Naive B cell (primary cell): ENCODE measurements around the gene CNOT1. TPM values are rescaled to one million over a fixed set of nuclear protein-coding genes. Genes with fewer than 3 reads are reported as not detected.
A peak's percentile ranks its signal among the peaks of the same experiment; 100 is the strongest.

Experiments used
- ATAC-seq, 2 donors: fragments of 150-1000 bp; cut with Tn5 transposase; 2 replicates each; pipeline ENCODE4 v1.10.0; 2021; ENCODE audit warnings: low read depth in 2 of 2, mild to moderate bottlenecking in 2 of 2, moderate library complexity in 2 of 2
- DNase-seq: peaks from one replicate; pipeline ENCODE4 v3.0.0; 2022
- H3K27ac Mint-ChIP-seq, 6 donors: one replicate each; pipeline ENCODE4 v1.8.0; 2020 to 2022; ENCODE audit warnings: mild to moderate bottlenecking in 6 of 6, mixed read lengths in 6 of 6, moderate library complexity in 5 of 6, inconsistent platforms in 2 of 6
- H3K27me3 Mint-ChIP-seq, 3 donors: one replicate each; pipeline ENCODE4 v1.8.0; 2021 to 2022; ENCODE audit warnings: mixed read lengths in 3 of 3, mild to moderate bottlenecking in 1 of 3
- H3K36me3 Mint-ChIP-seq, 2 donors: one replicate each; pipeline ENCODE4 v1.8.0; 2020 to 2022; ENCODE audit warnings: mixed read lengths in 2 of 2, inconsistent platforms in 1 of 2, mild to moderate bottlenecking in 1 of 2
- H3K4me1 Mint-ChIP-seq, 3 donors: one replicate each; pipeline ENCODE4 v1.8.0; 2020 to 2022; ENCODE audit warnings: mixed read lengths in 3 of 3, inconsistent platforms in 1 of 3, mild to moderate bottlenecking in 1 of 3, moderate library complexity in 1 of 3
- H3K4me3 Mint-ChIP-seq, 8 donors: one replicate each; pipeline ENCODE4 v1.8.0; 2020 to 2022; ENCODE audit warnings: mild to moderate bottlenecking in 8 of 8, mixed read lengths in 8 of 8, moderate library complexity in 8 of 8, inconsistent platforms in 2 of 8
- H3K9me3 Mint-ChIP-seq, 7 donors: one replicate each; pipeline ENCODE4 v1.8.0; 2020 to 2022; ENCODE audit warnings: mixed read lengths in 7 of 7, mild to moderate bottlenecking in 5 of 7, inconsistent platforms in 2 of 7, moderate library complexity in 1 of 7
- polyA plus RNA-seq, 6 donors: library from polyadenylated mRNA; unstranded; fragments of 300-500 nt; fragmentation: Illumina TruSeq; gene quantifications; one replicate each; pipeline ENCODE4 v1.2.3, GENCODE V29; 2021; ENCODE audit warnings: low read depth in 6 of 6

CNOT1 gene
- polyA plus RNA-seq, 6 donors from 2014 or later, result 79.4 to 161 (median 108) TPM

DNA sequence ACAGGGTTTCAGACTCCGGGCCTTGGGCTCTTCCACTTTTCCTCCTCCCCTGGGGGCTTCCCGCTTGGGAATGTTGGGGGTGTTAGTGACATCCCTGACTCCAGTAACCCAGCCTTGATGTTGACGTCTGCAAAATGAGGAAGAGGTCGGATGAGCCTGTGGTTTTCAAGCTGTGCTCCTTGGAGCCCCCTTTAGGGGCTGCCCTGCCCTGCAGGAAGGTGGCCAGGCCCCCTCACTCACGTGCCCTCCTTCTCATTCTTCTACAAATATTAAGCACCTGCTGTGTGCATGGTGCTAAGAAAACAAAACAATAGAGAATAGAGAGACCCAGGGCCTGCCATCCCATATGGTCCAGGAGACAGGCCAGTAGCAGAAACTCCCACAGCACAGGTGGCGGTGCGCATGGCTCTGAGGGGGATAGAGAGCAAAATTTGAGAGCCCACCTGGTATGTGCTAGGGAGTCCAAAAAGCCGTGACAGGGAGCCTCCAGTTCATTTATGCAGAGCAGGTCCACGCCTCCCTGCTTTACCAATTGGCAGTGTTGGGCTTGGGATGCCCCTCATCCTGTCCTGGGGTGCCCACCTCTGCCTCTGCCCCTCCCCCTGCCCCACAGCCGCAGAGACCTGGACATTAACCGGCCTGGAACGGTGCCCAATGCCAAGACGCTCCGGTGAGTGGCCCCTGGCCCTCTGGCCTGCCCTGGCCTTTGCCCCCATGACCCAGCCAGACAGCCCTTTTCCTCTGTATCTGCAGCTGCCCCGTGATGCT is 122.2 kb downstream of the CNOT1 start:
- ATAC-seq, result peak in 1 of 2 donors; percentile 39
- peaks cover 6 to 24% (median 12%) of the 10 kb centered on the region in 3 donors for H3K27me3 Mint-ChIP-seq

DNA sequence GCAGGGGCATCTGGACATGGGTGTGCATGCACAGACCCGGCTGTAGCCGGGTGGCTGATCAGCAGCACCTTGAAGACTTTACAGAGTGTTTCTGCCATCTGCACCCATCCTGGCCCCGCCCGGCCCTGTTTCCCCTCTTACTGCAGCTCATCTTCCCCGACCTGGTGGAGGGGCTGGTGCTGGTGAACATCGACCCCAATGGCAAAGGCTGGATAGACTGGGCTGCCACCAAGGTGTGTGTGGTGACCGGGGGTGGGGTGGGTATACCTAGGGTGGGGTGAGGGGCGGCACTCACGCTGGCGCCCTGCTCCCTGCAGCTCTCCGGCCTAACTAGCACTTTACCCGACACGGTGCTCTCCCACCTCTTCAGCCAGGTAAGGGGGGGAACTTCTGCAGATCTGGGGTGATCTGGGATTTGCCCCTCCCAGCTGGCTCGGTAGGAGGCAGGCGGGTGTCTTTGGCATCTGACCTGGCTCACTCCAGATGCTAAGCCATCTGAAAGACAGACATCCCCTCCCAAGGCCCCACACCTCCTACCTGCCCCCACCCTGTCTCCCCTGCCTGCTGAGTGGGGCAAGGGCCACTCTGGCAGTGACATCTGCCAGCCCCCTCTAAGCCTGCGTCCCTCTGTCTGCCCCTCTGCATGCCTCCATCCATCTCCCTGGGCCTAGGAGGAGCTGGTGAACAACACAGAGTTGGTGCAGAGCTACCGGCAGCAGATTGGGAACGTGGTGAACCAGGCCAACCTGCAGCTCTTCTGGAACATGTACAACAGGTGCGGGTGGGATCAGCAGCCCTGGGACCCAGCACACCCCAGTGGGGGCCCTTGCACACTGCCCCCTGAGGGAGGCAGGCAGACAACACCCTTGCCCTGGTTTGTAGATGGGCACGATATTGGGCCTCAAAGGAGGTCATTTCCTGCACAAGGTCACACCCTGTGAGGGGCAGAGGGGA is 123.1 kb downstream of the CNOT1 start:
- H3K36me3 Mint-ChIP-seq, result no peaks in the 10 kb centered on the region
- H3K27ac Mint-ChIP-seq, result peak overlapping the region in 1 of 6 donors; percentile 53
- H3K4me1 Mint-ChIP-seq, result peaks cover 6 to 18% (median 6%) of the 10 kb centered on the region in 3 donors
- H3K9me3 Mint-ChIP-seq, result no peaks in the 10 kb centered on the region
- no peak for ATAC-seq
- no peak for DNase-seq
- H3K27me3 Mint-ChIP-seq, result peaks cover 6 to 32% (median 12%) of the 10 kb centered on the region in 3 donors
- peak overlapping the region in 1 of 8 donors; percentile 43 for H3K4me3 Mint-ChIP-seq

More for the DNA sequence above, 122.2 kb downstream of the CNOT1 start:
- H3K4me3 Mint-ChIP-seq, result no peak overlapping the region
- no peaks in the 10 kb centered on the region for H3K9me3 Mint-ChIP-seq
- no peak for DNase-seq
- peaks cover 2 to 20% (median 4%) of the 10 kb centered on the region in 3 donors for H3K4me1 Mint-ChIP-seq
- H3K36me3 Mint-ChIP-seq, result no peaks in the 10 kb centered on the region
- no peak overlapping the region for H3K27ac Mint-ChIP-seq

DNA sequence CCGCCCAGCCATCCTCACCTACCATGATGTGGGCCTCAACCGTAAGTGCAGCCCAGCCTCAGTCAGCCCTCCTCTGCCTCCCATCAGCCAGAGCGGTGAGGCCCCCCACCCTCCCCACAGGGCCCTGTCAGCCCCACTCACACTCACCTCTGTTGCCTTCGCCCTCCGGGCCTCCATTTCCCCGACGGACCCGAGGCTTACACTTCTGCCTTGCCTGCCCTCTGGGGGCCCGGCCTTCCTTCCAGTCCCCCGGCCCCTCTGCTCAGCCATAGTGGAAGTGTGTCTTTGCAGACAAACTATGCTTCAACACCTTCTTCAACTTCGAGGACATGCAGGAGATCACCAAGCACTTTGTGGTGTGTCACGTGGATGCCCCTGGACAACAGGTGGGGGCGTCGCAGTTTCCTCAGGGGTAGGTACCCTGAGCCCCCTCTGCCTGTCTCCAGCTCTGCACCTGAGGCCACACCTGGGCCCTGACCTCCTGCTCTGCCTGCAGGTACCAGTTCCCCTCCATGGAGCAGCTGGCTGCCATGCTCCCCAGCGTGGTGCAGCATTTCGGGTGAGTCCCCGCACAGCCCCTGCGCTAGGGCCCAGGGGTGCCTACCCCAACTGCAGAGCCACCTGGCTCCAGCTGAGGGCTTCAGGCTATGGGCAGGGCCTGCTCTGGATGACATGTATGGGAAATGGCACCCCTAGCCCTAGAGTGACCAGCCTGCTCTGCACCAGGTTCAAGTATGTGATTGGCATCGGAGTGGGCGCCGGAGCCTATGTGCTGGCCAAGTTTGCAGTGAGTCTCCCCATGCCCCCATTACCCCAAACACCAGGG is 125.5 kb downstream of the CNOT1 start:
- DNase-seq (no peak), ATAC-seq (no peak)
- Mint-ChIP-seq H3K27me3 (peaks cover 6 to 53% (median 12%) of the 10 kb centered on the region in 3 donors), H3K9me3 (peaks cover 0 to 2% (median 0%) of the 10 kb centered on the region in 7 donors), H3K27ac (no peak overlapping the region), H3K4me3 (no peak overlapping the region), H3K36me3 (no peaks in the 10 kb centered on the region), H3K4me1 (peaks cover 17 to 36% (median 20%) of the 10 kb centered on the region in 3 donors)

DNA sequence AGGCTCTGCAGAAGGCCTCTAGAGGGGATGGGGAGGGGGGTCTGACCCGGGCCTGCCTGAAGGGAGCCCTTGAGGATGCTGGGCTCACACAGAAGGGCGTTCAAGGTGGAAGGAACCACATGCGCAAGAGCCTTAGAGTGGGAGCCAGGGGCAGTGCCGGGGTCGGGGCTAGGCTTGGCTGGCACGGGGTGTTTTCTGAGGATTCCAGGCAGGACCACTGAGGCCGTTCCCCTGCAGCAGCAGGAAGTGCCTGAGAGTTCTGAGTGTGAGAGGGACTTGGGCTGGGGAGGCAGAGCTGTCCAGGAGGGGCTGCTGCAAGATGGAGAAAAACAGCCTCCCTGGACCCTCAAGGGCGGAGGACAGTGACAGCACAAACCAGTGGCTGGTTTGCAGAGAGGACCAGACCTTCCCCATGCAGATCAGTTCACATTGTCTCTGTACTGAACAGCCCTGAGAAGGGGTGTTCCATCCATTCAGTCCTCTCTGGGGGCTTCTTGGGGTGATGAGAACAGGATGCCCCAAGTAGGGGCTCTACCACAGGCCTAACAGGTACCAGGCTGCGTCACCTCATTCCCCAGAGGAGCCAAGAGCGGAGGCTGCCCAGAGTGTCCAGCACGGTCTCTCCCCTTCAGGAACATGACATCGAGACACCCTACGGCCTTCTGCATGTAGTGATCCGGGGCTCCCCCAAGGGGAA is 126.3 kb downstream of the CNOT1 start:
- ATAC-seq (no peak), DNase-seq (no peak)
- Mint-ChIP-seq H3K27me3 (peaks cover 6 to 53% (median 12%) of the 10 kb centered on the region in 3 donors), H3K36me3 (no peaks in the 10 kb centered on the region), H3K4me1 (peaks cover 17 to 36% (median 20%) of the 10 kb centered on the region in 3 donors), H3K4me3 (peak overlapping the region in 2 of 8 donors; percentile 12 to 25), H3K27ac (peak overlapping the region in 1 of 6 donors; percentile 8), H3K9me3 (peaks cover 0 to 2% (median 0%) of the 10 kb centered on the region in 7 donors)

DNA sequence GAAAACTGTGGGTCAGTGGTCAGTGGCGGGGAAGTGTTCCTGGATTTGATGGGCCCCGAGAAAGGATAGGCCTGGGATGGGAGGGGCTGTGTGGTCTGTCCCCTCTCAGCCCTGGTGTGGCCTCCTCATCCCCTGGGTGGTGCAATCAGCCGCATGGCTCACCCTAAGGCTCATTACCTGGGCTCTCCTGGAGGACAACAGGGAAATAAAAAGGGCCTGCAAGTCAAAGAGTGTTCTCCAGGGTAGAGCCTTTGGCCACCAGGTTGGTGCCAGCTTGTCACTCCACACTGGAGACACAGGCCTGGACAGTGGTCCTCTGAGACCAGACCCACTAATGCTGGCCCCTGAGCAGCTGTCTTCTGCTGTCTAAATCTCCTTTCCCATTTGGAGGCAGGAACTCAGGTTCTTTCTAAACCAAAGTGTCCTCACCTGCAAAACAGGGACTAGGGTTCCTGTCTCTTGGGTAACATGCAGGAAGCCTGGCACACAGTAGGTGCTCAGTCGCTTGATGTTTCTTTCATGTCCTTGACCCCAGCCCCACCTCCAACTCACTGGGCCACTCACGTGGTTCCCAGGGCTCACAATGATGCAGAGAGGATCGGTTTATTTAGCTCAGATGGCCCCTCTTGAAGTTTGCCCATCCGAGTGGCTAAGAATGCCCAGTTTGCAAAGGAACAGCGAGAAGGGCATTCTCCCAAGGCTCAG is 127.3 kb downstream of the CNOT1 start:
- no peak for ATAC-seq
- no peak for DNase-seq
- Mint-ChIP-seq H3K27me3 (peaks cover 6 to 52% (median 12%) of the 10 kb centered on the region in 3 donors), H3K9me3 (peaks cover 0 to 2% (median 0%) of the 10 kb centered on the region in 7 donors), H3K36me3 (no peaks in the 10 kb centered on the region), H3K4me1 (peaks cover 17 to 36% (median 23%) of the 10 kb centered on the region in 3 donors), H3K27ac (peak overlapping the region in 1 of 6 donors; percentile 57), H3K4me3 (peak overlapping the region; percentile 34 to 92 (median 62))

DNA sequence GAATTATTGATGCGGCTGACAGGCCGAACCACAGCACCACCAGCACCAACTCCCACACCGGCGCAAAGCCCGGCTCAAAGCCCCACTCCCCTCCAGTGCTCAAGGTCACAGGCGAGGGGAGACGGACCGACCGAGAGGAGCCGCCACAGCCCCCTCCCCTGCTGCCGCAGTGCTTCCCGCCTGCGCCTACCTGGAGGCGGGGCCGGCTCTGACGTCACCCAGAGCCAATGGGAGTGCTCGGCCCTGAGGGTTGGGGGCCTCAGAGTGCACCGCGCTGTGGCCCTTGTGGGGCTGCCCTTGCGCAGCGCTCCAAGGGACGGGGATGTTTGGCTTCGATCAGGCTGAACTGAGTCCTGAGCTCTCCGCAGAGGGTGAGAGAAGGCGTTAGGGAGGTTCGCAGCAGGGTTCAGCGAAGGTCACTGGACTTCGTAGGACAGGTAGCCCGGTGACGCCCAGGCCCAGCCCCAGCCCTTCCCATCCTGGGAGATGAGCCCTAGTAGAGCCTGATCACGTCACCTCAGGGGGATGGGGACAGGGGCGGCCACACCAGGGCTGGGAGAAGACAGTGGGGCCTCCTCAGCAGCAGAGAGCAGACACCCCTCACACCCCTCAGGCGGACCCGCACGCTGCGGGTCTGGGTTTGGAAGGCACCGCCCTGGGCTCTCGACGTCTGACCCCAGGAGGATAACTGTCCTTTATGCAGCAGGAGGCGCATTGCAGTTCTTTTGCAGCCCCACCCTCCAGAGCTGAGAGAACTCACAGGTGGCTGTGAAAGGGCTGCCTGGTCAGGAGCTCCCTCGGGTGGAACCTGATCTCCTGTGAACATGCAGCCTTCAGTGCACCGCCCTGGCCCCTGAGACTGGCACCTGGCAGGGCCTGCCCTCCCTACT is 128.1 kb downstream of the CNOT1 start:
- H3K27ac Mint-ChIP-seq, result peak overlapping the region in 2 of 6 donors; percentile 56 to 83
- peak; percentile 61 to 65 for ATAC-seq
- H3K27me3 Mint-ChIP-seq, result peaks cover 6 to 49% (median 12%) of the 10 kb centered on the region in 3 donors
- peaks cover 17 to 28% (median 23%) of the 10 kb centered on the region in 3 donors for H3K4me1 Mint-ChIP-seq
- H3K36me3 Mint-ChIP-seq, result no peaks in the 10 kb centered on the region
- peaks cover 0 to 2% (median 0%) of the 10 kb centered on the region in 7 donors for H3K9me3 Mint-ChIP-seq
- DNase-seq, result peak; percentile 43
- H3K4me3 Mint-ChIP-seq, result peak overlapping the region; percentile 77 to 93 (median 81)

DNA sequence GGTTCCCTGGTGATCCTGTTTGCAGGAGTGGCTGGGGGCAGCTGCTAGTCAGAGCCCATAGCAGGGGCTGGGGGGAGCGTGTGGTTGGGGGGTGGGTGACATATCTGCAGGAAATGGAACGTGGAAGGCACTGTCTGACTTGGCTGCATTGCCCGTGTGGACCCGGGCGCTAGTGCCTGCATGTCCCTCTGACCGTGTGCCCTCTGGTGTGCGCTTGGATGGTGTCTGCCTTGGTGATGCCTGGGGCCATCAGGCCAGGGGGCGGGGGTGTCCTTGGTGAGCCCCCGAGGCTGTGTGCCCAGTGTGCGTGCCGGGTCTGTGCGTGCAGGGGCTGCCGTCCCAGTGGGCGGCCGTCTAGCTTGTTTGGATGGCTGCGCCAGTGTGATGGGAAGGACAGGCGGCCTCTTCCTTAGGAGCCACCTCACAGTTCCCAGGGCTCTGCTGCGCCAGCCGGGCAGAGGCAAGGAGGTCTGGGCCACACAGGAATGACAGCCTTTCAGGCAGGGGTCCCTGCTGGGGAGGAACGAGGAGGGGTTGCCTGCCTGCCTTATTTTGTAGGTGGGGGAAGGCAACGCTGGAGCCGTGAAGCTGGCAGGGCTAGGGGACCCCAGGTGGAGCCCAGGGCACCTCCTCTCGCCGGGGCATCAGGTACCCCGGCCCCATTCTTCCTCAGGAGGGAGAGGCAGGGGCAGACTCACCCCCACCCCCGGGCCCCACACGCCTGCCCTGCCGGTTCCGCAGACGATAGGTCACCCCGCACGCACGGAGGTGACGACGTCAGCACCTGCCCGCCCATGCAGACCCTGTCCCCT is 129.0 kb downstream of the CNOT1 start:
- Mint-ChIP-seq H3K36me3 (no peaks in the 10 kb centered on the region), H3K9me3 (peaks cover 0 to 2% (median 0%) of the 10 kb centered on the region in 7 donors), H3K4me3 (peak overlapping the region; percentile 77 to 93 (median 81)), H3K4me1 (peaks cover 17 to 29% (median 25%) of the 10 kb centered on the region in 3 donors), H3K27me3 (peaks cover 6 to 51% (median 12%) of the 10 kb centered on the region in 3 donors), H3K27ac (peak overlapping the region in 2 of 6 donors; percentile 56 to 58)
- ATAC-seq (peak; percentile 52 to 54), DNase-seq (peak; percentile 44)

DNA sequence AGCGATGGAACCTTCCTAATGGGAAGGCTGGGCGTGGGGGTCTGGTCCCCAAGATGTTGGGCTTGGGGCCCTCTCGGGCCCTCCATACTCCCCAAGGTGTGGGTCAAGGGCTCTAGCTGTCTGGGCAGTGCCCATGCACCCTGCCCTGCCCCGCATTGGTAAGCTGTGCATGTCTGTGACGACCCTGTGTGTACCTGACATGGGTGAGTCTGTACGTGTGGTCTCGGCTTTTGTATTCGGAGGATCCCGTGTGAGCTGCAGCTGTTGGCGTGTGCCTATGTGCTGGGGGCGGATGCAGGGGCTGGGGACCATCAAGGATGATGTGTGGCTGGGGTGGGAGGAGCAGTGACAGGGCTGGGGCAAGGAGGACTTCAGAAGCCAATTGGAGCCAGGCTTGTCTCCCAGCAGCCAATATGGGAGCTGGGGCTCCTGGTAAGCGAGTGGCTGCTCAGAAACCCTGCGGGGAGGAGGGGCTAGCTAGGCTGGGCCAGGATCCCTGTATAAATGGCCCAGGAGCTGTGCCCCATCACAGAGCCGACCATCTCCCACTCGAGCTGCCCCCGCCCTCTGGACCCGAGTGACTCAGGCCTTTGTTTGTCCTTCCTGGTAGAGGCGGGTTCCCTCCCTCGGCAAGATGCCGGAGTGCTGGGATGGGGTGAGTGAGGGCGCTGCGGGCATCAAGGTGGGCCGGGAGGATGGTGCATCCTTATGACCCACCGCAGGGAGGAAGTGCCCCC is 129.8 kb downstream of the CNOT1 start, which contains the start of gene NDRG4:
Gene NDRG4 (plus strand): TSS at position 529 of the 737 bp plus-strand sequence. CDS start 106 bp downstream, at position 635.
- DNase-seq, result peak; percentile 45

DNA sequence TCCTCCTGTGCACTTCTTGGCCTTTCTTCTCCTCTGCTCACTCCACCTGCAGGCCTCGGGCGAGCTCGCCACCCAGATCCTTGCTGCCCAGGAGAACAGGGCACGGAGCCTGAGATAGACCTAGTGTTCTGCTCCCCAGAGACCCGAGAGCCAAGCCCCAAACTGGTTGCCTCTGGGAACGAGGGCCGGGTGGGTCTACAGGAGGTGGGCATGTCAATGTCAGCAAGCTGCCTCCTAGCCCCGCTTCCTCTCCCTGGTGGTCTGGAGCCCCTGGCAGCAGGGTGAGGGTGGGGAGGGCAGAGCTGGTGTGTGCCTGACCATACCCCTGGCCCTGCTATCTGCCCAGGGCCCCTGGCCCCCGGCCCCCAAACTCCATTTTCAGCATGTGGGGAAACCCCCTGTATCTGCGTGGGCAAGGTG is 130.5 kb downstream of the CNOT1 start:
- Mint-ChIP-seq H3K4me3 (peak overlapping the region in 1 of 8 donors; percentile 50), H3K27ac (peak overlapping the region in 1 of 6 donors; percentile 33), H3K4me1 (peaks cover 17 to 36% (median 34%) of the 10 kb centered on the region in 3 donors), H3K36me3 (no peaks in the 10 kb centered on the region), H3K27me3 (peaks cover 6 to 57% (median 12%) of the 10 kb centered on the region in 3 donors), H3K9me3 (peaks cover 0 to 2% (median 0%) of the 10 kb centered on the region in 7 donors)
- DNase-seq, result no peak
- no peak for ATAC-seq

More for the DNA sequence above, 129.8 kb downstream of the CNOT1 start, which contains the start of gene NDRG4:
- peaks cover 0 to 2% (median 0%) of the 10 kb centered on the region in 7 donors for H3K9me3 Mint-ChIP-seq
- no peaks in the 10 kb centered on the region for H3K36me3 Mint-ChIP-seq
- peak within 1 kb of the TSS; percentile 77 to 93 (median 81) for H3K4me3 Mint-ChIP-seq
- peak within 1 kb of the TSS in 1 of 6 donors; percentile 58 for H3K27ac Mint-ChIP-seq
- peaks cover 17 to 34% (median 33%) of the 10 kb centered on the region in 3 donors for H3K4me1 Mint-ChIP-seq
- peaks cover 6 to 56% (median 12%) of the 10 kb centered on the region in 3 donors for H3K27me3 Mint-ChIP-seq
- ATAC-seq, result peak; percentile 52 to 60
